Measurements from ENCODE around the gene PNPLA3.

Gene PNPLA3

GRCh38 chr22:43957871-43958270 is 34.3 kb downstream of the PNPLA3 start:
- no peak for DNase-seq

- no peak for DNase-seq
Measured at GRCh38 chr22:43964314-43964857, 40.8 kb downstream of the PNPLA3 start.

GRCh38 chr22:43967069-43967468 is 43.5 kb downstream of the PNPLA3 start:
- no peak for DNase-seq

GRCh38 chr22:43968614-43969013 is 45.0 kb downstream of the PNPLA3 start:
- DNase-seq: no peak

GRCh38 chr22:43969021-43969878 is 45.6 kb downstream of the PNPLA3 start:
- DNase-seq: no peak

- no peak for DNase-seq
Measured at GRCh38 chr22:43969989-43970755, 46.6 kb downstream of the PNPLA3 start.

- DNase-seq: no peak
Measured at GRCh38 chr22:43971112-43971511, 47.5 kb downstream of the PNPLA3 start.

- no peak for DNase-seq
Measured at GRCh38 chr22:43972931-43973462, 49.4 kb downstream of the PNPLA3 start.

- DNase-seq: no peak
Measured at GRCh38 chr22:43974028-43974545, 50.5 kb downstream of the PNPLA3 start.

- no peak for DNase-seq
Measured at GRCh38 chr22:43975041-43975440, 51.4 kb downstream of the PNPLA3 start.

- DNase-seq: no peak
Measured at GRCh38 chr22:43976861-43977795, 53.5 kb downstream of the PNPLA3 start.

- no peak for DNase-seq
Measured at GRCh38 chr22:43978558-43978957, 55.0 kb downstream of the PNPLA3 start.

- DNase-seq: no peak
Measured at GRCh38 chr22:43980579-43980978, 57.0 kb downstream of the PNPLA3 start.

- no peak for DNase-seq
Measured at GRCh38 chr22:43980996-43981395, 57.4 kb downstream of the PNPLA3 start.

- no peak for DNase-seq
Measured at GRCh38 chr22:43983808-43984207, 60.2 kb downstream of the PNPLA3 start.

GRCh38 chr22:43985532-43985931 is 61.9 kb downstream of the PNPLA3 start:
- peak in 22 of 58 donors; percentile 5 to 76 (median 25) for DNase-seq

- DNase-seq: peak in 1 of 58 donors; percentile 12
Measured at GRCh38 chr22:43988116-43988820, 64.7 kb downstream of the PNPLA3 start.

- DNase-seq: no peak
Measured at GRCh38 chr22:43988960-43989359, 65.4 kb downstream of the PNPLA3 start.

GRCh38 chr22:43990044-43990443 is 66.4 kb downstream of the PNPLA3 start:
- no peak for DNase-seq
